Mesodermal cell (in vitro differentiated cells): ENCODE results near the gene LHFPL3.

Experiments
- H3K27ac ChIP-seq: 2 replicates; pipeline ENCODE4 v1.7.0; 2013; ENCODE audit warnings: mild to moderate bottlenecking, low read depth, low read length, moderate library complexity; ENCODE audit not compliant: severe bottlenecking
- H3K36me3 ChIP-seq: 2 replicates; pipeline ENCODE4 v1.7.1; 2013; ENCODE audit warnings: mild to moderate bottlenecking, low read length, moderate library complexity; ENCODE audit not compliant: control insufficient read depth, insufficient read depth
- H3K4me1 ChIP-seq: one replicate; pipeline ENCODE4 v1.7.1; 2013; ENCODE audit warnings: mild to moderate bottlenecking, low read length; ENCODE audit not compliant: insufficient read depth, control insufficient read depth, poor library complexity, severe bottlenecking
- H3K4me3 ChIP-seq: 2 replicates; pipeline ENCODE4 v1.7.0; 2013; ENCODE audit warnings: low read length, control low read depth, mild to moderate bottlenecking; ENCODE audit not compliant: insufficient read depth, poor library complexity, severe bottlenecking; ENCODE audit errors: extremely low read depth
- H3K9me3 ChIP-seq: 2 replicates; pipeline ENCODE4 v1.7.1; 2013; ENCODE audit warnings: mild to moderate bottlenecking, low read length, moderate library complexity; ENCODE audit not compliant: control insufficient read depth
- WGBS, 2 experiments: methylation state at CpG; one replicate each; pipeline ENCODE4 v1.1.5; 2013; ENCODE audit warnings: missing lambda C conversion rate in 2 of 2; ENCODE audit not compliant: insufficient coverage in 2 of 2; 5-methylcytosine and 5-hydroxymethylcytosine counted together

The LHFPL3 gene

DNA sequence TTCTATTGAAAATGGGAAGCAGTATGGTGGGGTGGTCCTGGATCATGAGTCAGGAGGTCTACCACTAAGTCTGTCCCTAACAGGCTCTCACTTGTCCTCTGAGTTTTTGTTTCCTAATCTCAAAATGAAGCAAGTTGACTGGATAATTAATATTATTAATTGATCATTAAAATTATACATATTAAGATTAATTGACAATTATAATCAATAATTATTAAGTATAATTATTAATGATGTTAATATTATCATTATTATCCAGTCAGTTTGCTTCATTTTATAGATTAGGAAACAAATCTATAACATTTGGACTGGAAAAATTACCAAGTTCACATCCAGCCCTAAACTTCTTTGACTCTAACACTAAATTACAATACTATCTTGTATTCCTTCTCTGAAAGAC lies 511.4 kb downstream of the LHFPL3 start:
- no peaks in the 10 kb centered on the region for H3K9me3 ChIP-seq
- H3K36me3 ChIP-seq, result no peaks in the 10 kb centered on the region
- no peak overlapping the region for H3K27ac ChIP-seq
- H3K4me3 ChIP-seq, result no peak overlapping the region
- peaks cover 4% of the 10 kb centered on the region for H3K4me1 ChIP-seq

- H3K4me3 ChIP-seq, result no peak overlapping the region
- H3K36me3 ChIP-seq, result no peaks in the 10 kb centered on the region
- no peaks in the 10 kb centered on the region for H3K9me3 ChIP-seq
- no peak overlapping the region for H3K27ac ChIP-seq
- peaks cover 4% of the 10 kb centered on the region for H3K4me1 ChIP-seq
- WGBS, 2 experiments, result 100% methylated on average over 1 of the region's 1 CpG; no CpG with 5 or more reads in 1 of the 2 experiments
Measured at GRCh38 chr7:104841798-104842197, 513.4 kb downstream of the LHFPL3 start.

DNA sequence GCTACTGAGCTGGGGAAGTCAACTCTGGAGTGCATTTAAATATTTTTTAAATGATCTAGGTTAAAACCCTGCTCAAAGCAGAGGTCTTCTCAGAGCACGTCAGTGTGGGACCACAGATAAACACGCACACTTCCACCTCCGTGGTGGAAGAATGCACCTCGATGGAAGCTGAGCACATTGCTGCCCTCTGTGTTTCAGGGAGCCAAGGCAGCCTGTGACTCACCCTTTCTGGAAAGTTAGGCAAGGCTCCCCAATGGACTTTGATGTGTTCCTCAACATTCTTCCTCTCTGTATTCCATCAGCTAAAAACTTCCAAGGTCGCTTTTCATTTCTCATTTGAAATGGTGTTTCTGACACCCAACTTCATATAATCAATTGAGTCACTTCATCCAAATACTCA lies 514.8 kb downstream of the LHFPL3 start:
- Histone ChIP-seq H3K27ac (no peak overlapping the region), H3K9me3 (no peaks in the 10 kb centered on the region), H3K36me3 (no peaks in the 10 kb centered on the region), H3K4me3 (no peak overlapping the region), H3K4me1 (peaks cover 4% of the 10 kb centered on the region)
- WGBS, 2 experiments, result 84 to 92% methylated on average over 5 of the region's 5 CpGs

- no peak overlapping the region for H3K4me3 ChIP-seq
- no peaks in the 10 kb centered on the region for H3K36me3 ChIP-seq
- 89 to 90% methylated on average over 4 to 5 of the region's 5 CpGs for WGBS, 2 experiments
- peaks cover 4% of the 10 kb centered on the region for H3K4me1 ChIP-seq
- no peak overlapping the region for H3K27ac ChIP-seq
- no peaks in the 10 kb centered on the region for H3K9me3 ChIP-seq
Measured at GRCh38 chr7:104845557-104845956, 517.2 kb downstream of the LHFPL3 start.

GRCh38 chr7:104846731-104847130 lies 518.3 kb downstream of the LHFPL3 start:
- Histone ChIP-seq H3K27ac (no peak overlapping the region), H3K36me3 (no peaks in the 10 kb centered on the region), H3K9me3 (no peaks in the 10 kb centered on the region), H3K4me1 (peaks cover 1% of the 10 kb centered on the region), H3K4me3 (no peak overlapping the region)
- 63% methylated on average over 1 of the region's 1 CpG; no CpG with 5 or more reads in 1 of the 2 experiments for WGBS, 2 experiments

DNA sequence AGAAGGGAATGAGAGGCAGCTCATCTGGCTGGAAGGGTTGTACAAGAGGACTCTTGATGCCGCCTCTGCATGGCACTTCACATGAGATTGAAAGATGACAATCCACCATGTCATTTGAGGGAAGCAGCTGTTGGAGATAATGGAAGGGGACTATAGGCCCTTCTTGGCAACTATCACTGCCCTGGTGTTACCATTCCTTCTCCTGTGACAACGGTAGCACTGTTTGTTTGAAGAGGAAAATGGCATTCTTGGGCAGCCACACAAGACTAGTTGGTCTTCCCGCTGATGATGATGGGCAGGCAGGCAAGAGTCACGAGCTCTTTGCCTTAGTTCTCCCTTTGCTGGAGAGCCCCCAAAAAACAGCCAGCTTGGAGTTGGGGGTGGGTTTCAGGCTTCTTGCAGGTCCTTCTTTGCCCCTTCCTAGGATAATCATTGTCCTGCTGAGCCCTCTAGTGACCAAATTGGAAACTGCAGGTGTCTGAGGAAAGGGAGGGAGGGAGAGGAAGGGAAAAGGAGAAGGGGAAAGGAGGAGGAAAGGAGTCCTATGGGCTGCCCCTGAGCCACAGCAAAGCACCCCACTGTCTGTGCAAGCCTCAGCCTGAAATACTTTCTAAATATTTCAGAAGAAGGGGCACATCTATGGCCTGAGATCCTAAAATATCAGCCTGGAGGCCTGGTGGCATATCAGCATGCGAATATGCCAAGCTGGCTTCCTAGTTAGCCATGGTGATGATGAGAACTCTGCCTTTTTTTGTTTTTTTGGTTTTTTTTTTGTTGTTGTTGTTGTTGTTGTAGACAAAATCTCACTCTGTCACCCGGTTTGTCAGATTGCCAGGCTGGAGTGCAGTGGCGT lies 520.0 kb downstream of the LHFPL3 start:
- Histone ChIP-seq H3K9me3 (no peaks in the 10 kb centered on the region), H3K36me3 (no peaks in the 10 kb centered on the region), H3K4me1 (no peaks in the 10 kb centered on the region), H3K4me3 (no peak overlapping the region), H3K27ac (no peak overlapping the region)
- 70 to 77% methylated on average over 4 to 6 of the region's 7 CpGs for WGBS, 2 experiments

DNA sequence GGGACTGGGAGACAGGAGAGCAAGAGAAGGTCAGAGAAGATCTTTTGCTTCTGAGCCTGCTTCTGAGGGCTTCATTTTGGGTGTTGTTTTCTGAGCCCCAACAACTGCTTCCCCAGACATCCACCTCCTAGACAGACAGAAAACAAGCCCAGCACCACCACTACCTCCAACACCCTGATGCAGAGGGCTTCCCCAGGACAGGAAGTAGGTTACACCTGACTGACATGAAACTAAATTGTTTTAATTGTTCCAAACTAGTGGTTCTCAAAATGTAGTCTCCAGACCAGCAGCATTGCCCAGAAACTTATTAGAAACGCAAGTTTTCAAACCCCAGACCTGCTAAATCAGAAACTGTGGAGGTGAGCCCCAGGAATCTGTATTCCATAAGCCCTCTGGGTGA lies 522.0 kb downstream of the LHFPL3 start:
- H3K9me3 ChIP-seq, result no peaks in the 10 kb centered on the region
- no peak overlapping the region for H3K27ac ChIP-seq
- 67 to 92% methylated on average over 1 of the region's 1 CpG for WGBS, 2 experiments
- H3K4me1 ChIP-seq, result no peaks in the 10 kb centered on the region
- no peak overlapping the region for H3K4me3 ChIP-seq
- no peaks in the 10 kb centered on the region for H3K36me3 ChIP-seq

GRCh38 chr7:104851268-104851667 lies 522.9 kb downstream of the LHFPL3 start:
- Histone ChIP-seq H3K9me3 (no peaks in the 10 kb centered on the region), H3K27ac (no peak overlapping the region), H3K4me3 (no peak overlapping the region), H3K36me3 (no peaks in the 10 kb centered on the region), H3K4me1 (no peaks in the 10 kb centered on the region)
- 100% methylated on average over 1 of the region's 2 CpGs; no CpG with 5 or more reads in 1 of the 2 experiments for WGBS, 2 experiments

DNA sequence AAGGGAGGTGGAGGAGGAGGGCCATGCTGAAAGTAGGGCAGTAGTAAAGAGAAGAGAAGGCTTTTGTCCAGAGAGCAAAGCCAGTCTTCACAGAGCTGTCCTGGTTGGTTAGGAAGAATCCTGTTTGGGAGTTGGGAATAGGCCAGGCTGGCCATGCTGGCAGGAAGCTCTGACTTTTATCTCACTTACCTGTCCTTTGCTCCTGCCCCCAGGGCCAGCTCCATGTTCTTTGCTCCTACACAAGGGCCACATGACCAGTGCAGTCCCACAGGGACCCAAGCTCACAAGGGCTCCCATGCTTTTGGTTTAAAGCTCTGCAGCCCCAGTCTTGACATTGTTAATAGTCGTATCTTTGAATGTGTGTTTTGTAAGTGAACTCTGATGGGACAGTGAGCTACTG lies 524.0 kb downstream of the LHFPL3 start:
- no CpG with 5 or more reads among the region's 1 CpG for WGBS, 2 experiments
- Histone ChIP-seq H3K4me3 (no peak overlapping the region), H3K4me1 (no peaks in the 10 kb centered on the region), H3K36me3 (no peaks in the 10 kb centered on the region), H3K9me3 (no peaks in the 10 kb centered on the region), H3K27ac (no peak overlapping the region)

DNA sequence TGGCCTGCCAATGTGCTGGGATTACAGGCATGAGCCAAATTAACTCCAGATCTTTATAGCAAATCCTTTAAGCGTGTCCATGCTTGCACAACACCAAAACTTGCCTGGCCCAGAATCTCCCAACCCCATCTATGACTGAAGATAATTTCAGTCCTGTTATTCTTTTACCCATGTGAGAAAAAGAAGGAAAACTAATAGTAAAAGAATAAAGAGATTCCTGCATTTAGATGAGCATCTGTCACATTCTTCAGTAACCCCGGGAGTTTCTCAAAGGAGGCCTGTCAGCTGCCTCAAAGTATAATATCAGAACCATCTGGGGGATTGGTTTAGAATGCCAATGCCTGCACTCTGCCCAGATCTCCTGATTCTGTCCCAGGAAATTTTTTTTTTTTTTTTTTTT lies 527.5 kb downstream of the LHFPL3 start:
- no peak overlapping the region for H3K4me3 ChIP-seq
- 90 to 100% methylated on average over 1 to 2 of the region's 2 CpGs for WGBS, 2 experiments
- no peaks in the 10 kb centered on the region for H3K36me3 ChIP-seq
- H3K4me1 ChIP-seq, result no peaks in the 10 kb centered on the region
- H3K9me3 ChIP-seq, result no peaks in the 10 kb centered on the region
- no peak overlapping the region for H3K27ac ChIP-seq
